ENCODE results near the gene HEPN1.

The HEPN1 gene

DNA sequence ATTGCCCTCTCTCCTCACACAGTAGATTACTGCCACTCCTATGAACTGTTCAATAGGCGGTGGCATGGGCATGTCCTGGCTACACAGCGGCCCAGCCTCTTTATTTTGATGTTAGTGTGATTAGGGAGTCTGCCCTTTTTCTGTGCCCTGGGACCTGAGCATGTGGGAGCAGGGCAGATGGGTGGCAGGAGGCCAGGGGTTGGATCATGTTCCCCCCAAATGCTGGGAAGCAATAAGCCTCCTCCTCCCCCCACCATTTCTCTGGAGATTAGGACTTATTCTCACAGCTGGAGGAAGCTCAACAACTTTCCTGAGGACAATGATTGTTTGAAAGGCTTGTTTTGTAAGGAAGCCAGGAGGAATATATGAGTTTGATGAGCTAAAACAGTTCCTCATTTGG is 848 bp downstream of the HEPN1 start:
- Histone ChIP-seq H3K4ac (ENCODE audit: low read length) (no peak overlapping the region), H2BK5ac (ENCODE audit: low read length) (no peak overlapping the region), H4K91ac (ENCODE audit: low read depth, low read length, poor library complexity) (no peak overlapping the region), H4K8ac (ENCODE audit: low read depth, low read length) (no peak overlapping the region), H3K36me3 (replicated peaks in 1 of 2; ENCODE audit: control insufficient read depth in 2 of 2, insufficient read depth in 2 of 2, low read length in 2 of 2) (no peaks in the 10 kb centered on the region), H3K79me1 (ENCODE audit: low read depth, low read length) (no peaks in the 10 kb centered on the region), H3K9me3 (replicated peaks in 1 of 2; ENCODE audit: control insufficient read depth in 2 of 2, insufficient read depth in 1 of 2, low read depth in 1 of 2, low read length in 2 of 2) (peaks cover 4 to 16% of the 10 kb centered on the region in 2 donors), H3K9ac (ENCODE audit: low read depth, low read length, poor library complexity) (no peak overlapping the region), H3K23ac (ENCODE audit: low read depth, low read length, poor library complexity) (no peak overlapping the region), H3K18ac (ENCODE audit: low read length) (no peak overlapping the region), H3K27me3 (ENCODE audit: control insufficient read depth in 3 of 3, insufficient read depth in 3 of 3, low read depth in 1 of 3, low read length in 3 of 3) (peaks cover 0 to 73% (median 9%) of the 10 kb centered on the region in 3 experiments), H3K4me2 (ENCODE audit: insufficient read depth, low read length, poor library complexity, severe bottlenecking) (no peak overlapping the region), H2AFZ (ENCODE audit: low read length) (no peak overlapping the region), H3K4me3 (ENCODE audit: low read length in 2 of 2) (no peak overlapping the region), H3K14ac (ENCODE audit: low read length) (no peak overlapping the region), H3K27ac (replicated peaks; ENCODE audit: low read length) (no peak overlapping the region), H2BK15ac (ENCODE audit: low read length) (no peak overlapping the region), H2BK12ac (ENCODE audit: low read length) (no peak overlapping the region), H2AK5ac (ENCODE audit: low read depth, low read length) (no peak overlapping the region), H3K4me1 (ENCODE audit: control insufficient read depth in 2 of 2, insufficient read depth in 1 of 2, low read depth in 1 of 2, low read length in 2 of 2) (peaks cover 0 to 6% of the 10 kb centered on the region in 2 donors), H2BK120ac (ENCODE audit: low read depth, low read length) (no peak overlapping the region)
- WGBS, 2 donors (ENCODE audit: extremely low coverage in 2 of 2, insufficient read length in 2 of 2, insufficient replicate concordance in 1 of 2): no CpG with 5 or more reads among the region's 2 CpGs
- no peak for DNase-seq (ENCODE audit: low spot score)

GRCh38 chr11:124920356-124920755 is 1.3 kb downstream of the HEPN1 start:
- no peak for DNase-seq (ENCODE audit: low spot score)
- Histone ChIP-seq H2BK120ac (ENCODE audit: low read depth, low read length) (peak overlapping the region; percentile 93), H3K4me2 (ENCODE audit: insufficient read depth, low read length, poor library complexity, severe bottlenecking) (peak overlapping the region; percentile 86), H3K4me1 (ENCODE audit: control insufficient read depth in 2 of 2, insufficient read depth in 1 of 2, low read depth in 1 of 2, low read length in 2 of 2) (peaks cover 0 to 6% of the 10 kb centered on the region in 2 donors), H3K9ac (ENCODE audit: low read depth, low read length, poor library complexity) (no peak overlapping the region), H3K4ac (ENCODE audit: low read length) (no peak overlapping the region), H3K79me1 (ENCODE audit: low read depth, low read length) (no peaks in the 10 kb centered on the region), H2BK5ac (ENCODE audit: low read length) (no peak overlapping the region), H3K9me3 (replicated peaks in 1 of 2; ENCODE audit: control insufficient read depth in 2 of 2, insufficient read depth in 1 of 2, low read depth in 1 of 2, low read length in 2 of 2) (peaks cover 4 to 16% of the 10 kb centered on the region in 2 donors), H3K18ac (ENCODE audit: low read length) (peak overlapping the region; percentile 56), H3K27me3 (ENCODE audit: control insufficient read depth in 3 of 3, insufficient read depth in 3 of 3, low read depth in 1 of 3, low read length in 3 of 3) (peaks cover 0 to 77% (median 9%) of the 10 kb centered on the region in 3 experiments), H4K91ac (ENCODE audit: low read depth, low read length, poor library complexity) (no peak overlapping the region), H4K8ac (ENCODE audit: low read depth, low read length) (no peak overlapping the region), H2AK5ac (ENCODE audit: low read depth, low read length) (no peak overlapping the region), H2AFZ (ENCODE audit: low read length) (peak overlapping the region; percentile 89), H3K4me3 (ENCODE audit: low read length in 2 of 2) (peak overlapping the region in 1 of 2 donors; percentile 36), H3K23ac (ENCODE audit: low read depth, low read length, poor library complexity) (no peak overlapping the region), H3K27ac (replicated peaks; ENCODE audit: low read length) (no peak overlapping the region), H2BK15ac (ENCODE audit: low read length) (no peak overlapping the region), H3K36me3 (replicated peaks in 1 of 2; ENCODE audit: control insufficient read depth in 2 of 2, insufficient read depth in 2 of 2, low read length in 2 of 2) (no peaks in the 10 kb centered on the region), H2BK12ac (ENCODE audit: low read length) (no peak overlapping the region), H3K14ac (ENCODE audit: low read length) (no peak overlapping the region)
- no CpG with 5 or more reads among the region's 5 CpGs for WGBS, 2 donors (ENCODE audit: extremely low coverage in 2 of 2, insufficient read length in 2 of 2, insufficient replicate concordance in 1 of 2)

DNA sequence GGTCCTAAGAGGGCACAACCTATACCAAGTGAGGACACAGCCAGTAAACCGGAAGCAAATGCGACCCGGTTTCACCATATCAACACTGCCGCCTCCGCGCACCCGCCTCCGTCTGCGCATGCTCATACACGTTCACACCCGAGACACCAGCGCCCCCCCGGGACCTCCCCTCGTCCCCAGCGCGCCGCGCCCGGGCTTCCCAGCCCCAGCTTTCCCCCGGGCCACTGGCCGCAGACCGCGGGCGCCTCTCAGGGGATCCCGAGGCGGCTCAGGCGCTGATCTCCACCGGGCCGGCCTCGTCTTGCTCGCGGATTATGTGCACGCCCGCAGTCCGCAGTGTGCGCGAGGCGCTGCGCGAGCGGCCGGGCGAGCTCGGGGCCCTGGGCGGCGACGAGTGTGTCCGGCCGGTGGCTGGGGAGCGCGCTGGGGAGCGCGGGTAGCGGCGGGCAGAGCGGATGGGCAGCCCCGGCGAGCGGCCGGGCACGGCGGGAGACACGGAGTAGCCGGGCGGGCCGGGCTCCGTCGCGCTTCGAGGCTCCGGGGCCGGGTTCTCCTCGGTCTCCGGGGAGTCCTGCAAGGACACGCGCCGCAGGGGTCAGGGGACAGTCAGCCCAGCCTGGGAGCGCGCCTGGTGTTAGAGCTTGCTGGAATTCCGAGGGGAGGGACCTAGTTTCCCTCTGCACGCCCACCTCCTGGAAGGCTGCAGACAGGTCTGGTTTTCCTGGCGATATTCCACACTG is 2.0 kb downstream of the HEPN1 start:
- H3K18ac ChIP-seq (ENCODE audit: low read length): peak overlapping the region; percentile 91
- H2BK12ac ChIP-seq (ENCODE audit: low read length): no peak overlapping the region
- no peaks in the 10 kb centered on the region for H3K79me1 ChIP-seq (ENCODE audit: low read depth, low read length)
- no peak overlapping the region for H3K4ac ChIP-seq (ENCODE audit: low read length)
- no peak overlapping the region for H3K23ac ChIP-seq (ENCODE audit: low read depth, low read length, poor library complexity)
- no peak overlapping the region for H3K27ac ChIP-seq (replicated peaks; ENCODE audit: low read length)
- H4K8ac ChIP-seq (ENCODE audit: low read depth, low read length): no peak overlapping the region
- H2BK5ac ChIP-seq (ENCODE audit: low read length): no peak overlapping the region
- peak overlapping the region; percentile 60 for H2BK15ac ChIP-seq (ENCODE audit: low read length)
- H3K36me3 ChIP-seq (replicated peaks in 1 of 2; ENCODE audit: control insufficient read depth in 2 of 2, insufficient read depth in 2 of 2, low read length in 2 of 2): no peaks in the 10 kb centered on the region
- no peak overlapping the region for H4K91ac ChIP-seq (ENCODE audit: low read depth, low read length, poor library complexity)
- H3K9me3 ChIP-seq (replicated peaks in 1 of 2; ENCODE audit: control insufficient read depth in 2 of 2, insufficient read depth in 1 of 2, low read depth in 1 of 2, low read length in 2 of 2): peaks cover 4 to 16% of the 10 kb centered on the region in 2 donors
- peaks cover 0 to 79% (median 9%) of the 10 kb centered on the region in 3 experiments for H3K27me3 ChIP-seq (ENCODE audit: control insufficient read depth in 3 of 3, insufficient read depth in 3 of 3, low read depth in 1 of 3, low read length in 3 of 3)
- peak overlapping the region; percentile 93 for H2BK120ac ChIP-seq (ENCODE audit: low read depth, low read length)
- no peak overlapping the region for H3K14ac ChIP-seq (ENCODE audit: low read length)
- no CpG with 5 or more reads among the region's 82 CpGs for WGBS, 2 donors (ENCODE audit: extremely low coverage in 2 of 2, insufficient read length in 2 of 2, insufficient replicate concordance in 1 of 2)
- no peak overlapping the region for H2AK5ac ChIP-seq (ENCODE audit: low read depth, low read length)
- peak overlapping the region; percentile 36 to 80 for H3K4me3 ChIP-seq (ENCODE audit: low read length in 2 of 2)
- H3K9ac ChIP-seq (ENCODE audit: low read depth, low read length, poor library complexity): peak overlapping the region; percentile 78
- peak overlapping the region; percentile 89 for H2AFZ ChIP-seq (ENCODE audit: low read length)
- peak; percentile 52 for DNase-seq (ENCODE audit: low spot score)
- peak overlapping the region; percentile 86 for H3K4me2 ChIP-seq (ENCODE audit: insufficient read depth, low read length, poor library complexity, severe bottlenecking)
- H3K4me1 ChIP-seq (ENCODE audit: control insufficient read depth in 2 of 2, insufficient read depth in 1 of 2, low read depth in 1 of 2, low read length in 2 of 2): peaks cover 0 to 6% of the 10 kb centered on the region in 2 donors

GRCh38 chr11:124922831-124923230 is 3.8 kb downstream of the HEPN1 start:
- Histone ChIP-seq H2BK15ac (ENCODE audit: low read length) (no peak overlapping the region), H2AK5ac (ENCODE audit: low read depth, low read length) (no peak overlapping the region), H3K27me3 (ENCODE audit: control insufficient read depth in 3 of 3, insufficient read depth in 3 of 3, low read depth in 1 of 3, low read length in 3 of 3) (peaks cover 0 to 74% (median 9%) of the 10 kb centered on the region in 3 experiments), H3K79me1 (ENCODE audit: low read depth, low read length) (no peaks in the 10 kb centered on the region), H3K27ac (replicated peaks; ENCODE audit: low read length) (no peak overlapping the region), H3K4ac (ENCODE audit: low read length) (no peak overlapping the region), H2BK120ac (ENCODE audit: low read depth, low read length) (no peak overlapping the region), H3K36me3 (replicated peaks in 1 of 2; ENCODE audit: control insufficient read depth in 2 of 2, insufficient read depth in 2 of 2, low read length in 2 of 2) (no peaks in the 10 kb centered on the region), H2BK12ac (ENCODE audit: low read length) (no peak overlapping the region), H2AFZ (ENCODE audit: low read length) (no peak overlapping the region), H2BK5ac (ENCODE audit: low read length) (no peak overlapping the region), H3K4me2 (ENCODE audit: insufficient read depth, low read length, poor library complexity, severe bottlenecking) (no peak overlapping the region), H3K23ac (ENCODE audit: low read depth, low read length, poor library complexity) (no peak overlapping the region), H3K9me3 (replicated peaks in 1 of 2; ENCODE audit: control insufficient read depth in 2 of 2, insufficient read depth in 1 of 2, low read depth in 1 of 2, low read length in 2 of 2) (peaks cover 4 to 16% of the 10 kb centered on the region in 2 donors), H3K4me1 (ENCODE audit: control insufficient read depth in 2 of 2, insufficient read depth in 1 of 2, low read depth in 1 of 2, low read length in 2 of 2) (peaks cover 0 to 6% of the 10 kb centered on the region in 2 donors), H3K4me3 (ENCODE audit: low read length in 2 of 2) (no peak overlapping the region), H4K8ac (ENCODE audit: low read depth, low read length) (no peak overlapping the region), H3K9ac (ENCODE audit: low read depth, low read length, poor library complexity) (no peak overlapping the region), H3K18ac (ENCODE audit: low read length) (no peak overlapping the region), H3K14ac (ENCODE audit: low read length) (no peak overlapping the region), H4K91ac (ENCODE audit: low read depth, low read length, poor library complexity) (no peak overlapping the region)
- DNase-seq (ENCODE audit: low spot score): no peak
- no CpG with 5 or more reads among the region's 4 CpGs for WGBS, 2 donors (ENCODE audit: extremely low coverage in 2 of 2, insufficient read length in 2 of 2, insufficient replicate concordance in 1 of 2)
